ENCODE results near the gene CASP5.
A peak's percentile ranks its signal among the peaks of the same experiment; 100 is the strongest.
"Not testable (repeated sequence)": the region's sequence is repeated elsewhere in the genome, so short reads cannot be mapped to it uniquely, and the experiment has no call there.

The CASP5 gene

GRCh38 chr11:105023003-105023402, at the start of gene CASP5:
Gene CASP5, minus strand, starts transcription at chr11:105023168. Its CDS starts 32 bp downstream, at chr11:105023136.
- DNase-seq (ENCODE audit: low read depth), result no peak

GRCh38 chr11:105072080-105072479, 49.1 kb upstream of the CASP5 start:
- not testable (repeated sequence) for DNase-seq (ENCODE audit: low read depth)

- no peak for DNase-seq (ENCODE audit: low read depth)
Observed at GRCh38 chr11:105071089-105071732, 48.2 kb upstream of the CASP5 start.

- no peak for DNase-seq (ENCODE audit: low read depth)
Observed at GRCh38 chr11:105070306-105070705, 47.3 kb upstream of the CASP5 start.

GRCh38 chr11:105069749-105070148, 46.8 kb upstream of the CASP5 start:
- DNase-seq (ENCODE audit: low read depth), result not testable (repeated sequence)

- not testable (repeated sequence) for DNase-seq (ENCODE audit: low read depth)
Observed at GRCh38 chr11:105063245-105063941, 40.4 kb upstream of the CASP5 start.

GRCh38 chr11:105057432-105057831, 34.5 kb upstream of the CASP5 start:
- DNase-seq (ENCODE audit: low read depth), result no peak

GRCh38 chr11:105056446-105056845, 33.5 kb upstream of the CASP5 start:
- DNase-seq (ENCODE audit: low read depth), result no peak

GRCh38 chr11:105054723-105055493, 31.9 kb upstream of the CASP5 start:
- no peak for DNase-seq (ENCODE audit: low read depth)

- no peak for DNase-seq (ENCODE audit: low read depth)
Observed at GRCh38 chr11:105052487-105052886, 29.5 kb upstream of the CASP5 start.

GRCh38 chr11:105051559-105051958, 28.6 kb upstream of the CASP5 start:
- DNase-seq (ENCODE audit: low read depth), result no peak

- no peak for DNase-seq (ENCODE audit: low read depth)
Observed at GRCh38 chr11:105049481-105049880, 26.5 kb upstream of the CASP5 start.

GRCh38 chr11:105046898-105047579, 24.1 kb upstream of the CASP5 start:
- DNase-seq (ENCODE audit: low read depth), result peak; percentile 96

GRCh38 chr11:105045676-105046296, 22.8 kb upstream of the CASP5 start:
- no peak for DNase-seq (ENCODE audit: low read depth)

- peak; percentile 10 for DNase-seq (ENCODE audit: low read depth)
Observed at GRCh38 chr11:105044557-105045524, 21.9 kb upstream of the CASP5 start, which contains the start of gene CARD16. Gene CARD16, minus strand, starts transcription at chr11:105045335. Its CDS starts 38 bp downstream, at chr11:105045297.

GRCh38 chr11:105042178-105042577, 19.2 kb upstream of the CASP5 start:
- no peak for DNase-seq (ENCODE audit: low read depth)

GRCh38 chr11:105040703-105041102, 17.7 kb upstream of the CASP5 start:
- DNase-seq (ENCODE audit: low read depth), result no peak

GRCh38 chr11:105034813-105035620, 12.0 kb upstream of the CASP5 start, which contains the start of gene CASP1:
Gene CASP1, minus strand, starts transcription at chr11:105035144. Its CDS starts 31 bp downstream, at chr11:105035113.
- DNase-seq (ENCODE audit: low read depth), result peak; percentile 43

GRCh38 chr11:105034388-105034787, 11.4 kb upstream of the CASP5 start:
- DNase-seq (ENCODE audit: low read depth), result not testable (repeated sequence)

Measured in HS-5 (cell line).